ENCODE data around the gene DNM2. TPM values are rescaled to one million over a fixed set of nuclear protein-coding genes. Genes with fewer than 3 reads are reported as not detected.
"Not testable (repeated sequence)": the region's sequence is repeated elsewhere in the genome, so short reads cannot be mapped to it uniquely, and the experiment has no call there.

Gene DNM2
- total and polyA plus RNA-seq, 7 donors: 70.6 to 149 (median 122) TPM

DNA sequence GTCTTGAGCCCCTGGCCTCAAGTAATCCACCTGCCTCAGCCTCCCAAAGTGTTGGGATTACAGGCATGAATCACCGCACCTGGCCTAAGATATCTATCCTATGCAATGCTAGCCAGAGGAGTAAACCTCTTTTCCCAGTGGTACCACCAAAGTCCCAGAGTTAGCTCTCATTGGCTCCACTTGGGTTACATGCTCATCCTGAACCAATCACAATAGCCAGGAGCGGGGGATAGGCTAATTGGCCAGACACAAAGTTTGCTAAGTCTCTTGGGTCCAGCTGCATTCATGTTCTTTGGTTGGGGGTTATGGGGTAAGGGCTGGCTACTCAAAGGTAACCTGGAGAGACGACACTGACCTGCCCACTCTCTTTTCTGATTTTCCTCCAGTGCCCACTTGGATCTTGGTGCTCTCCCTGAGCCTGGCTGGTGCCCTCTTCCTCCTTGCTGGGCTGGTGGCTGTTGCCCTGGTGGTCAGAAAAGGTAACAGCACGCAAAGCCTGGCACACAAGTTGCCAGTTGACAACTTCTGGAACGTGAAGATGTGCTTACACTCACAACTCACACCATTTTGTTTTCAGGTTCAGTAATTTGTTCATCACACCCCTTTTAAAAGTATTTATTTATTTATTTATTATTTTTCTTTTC is 138.1 kb downstream of the DNM2 start:
- TF ChIP-seq CTCF (IDR thresholded peaks at IDR 0.05): peak; percentile 28
- Histone ChIP-seq H3K4me1 (no peaks in the 10 kb centered on the region), H3K4me3 (no peak overlapping the region), H3K9me3 (no peaks in the 10 kb centered on the region), H3K27me3 (ENCODE audit: insufficient read depth in 3 of 3, low read length in 2 of 3) (no peaks in the 10 kb centered on the region), H3K36me3 (ENCODE audit: insufficient read depth in 1 of 2, low read depth in 1 of 2) (no peaks in the 10 kb centered on the region), H3K27ac (no peak overlapping the region)
- ATAC-seq (no peak), DNase-seq (no peak)
- WGBS, 3 donors: 63 to 79% (median 67%) methylated on average over 5 of the region's 5 CpGs
- intact Hi-C loops (cut with DNase I): no loop called here

DNA sequence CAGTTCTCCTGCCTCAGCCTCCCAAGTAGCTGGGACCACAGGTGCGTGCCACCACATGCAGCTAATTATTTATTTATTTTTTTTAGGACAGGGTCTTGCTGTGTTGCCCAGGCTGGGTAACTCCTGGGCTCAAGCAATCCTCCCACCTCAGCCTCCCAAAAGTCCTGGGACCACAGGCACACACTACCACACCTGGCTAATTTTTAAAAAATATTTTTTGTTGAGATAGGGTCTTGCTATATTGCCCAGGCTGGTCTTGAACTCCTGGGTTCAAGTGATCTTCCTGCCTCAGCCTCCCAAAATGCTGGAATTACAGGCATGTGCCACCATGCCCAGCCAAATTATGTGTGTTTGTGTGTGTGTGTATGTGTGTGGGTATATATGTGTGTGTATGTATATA is 139.0 kb downstream of the DNM2 start:
- ATAC-seq; H3K4me3 ChIP-seq; H3K9me3 ChIP-seq; H3K27ac ChIP-seq; DNase-seq; H3K27me3 ChIP-seq (ENCODE audit: insufficient read depth in 3 of 3, low read length in 2 of 3); H3K4me1 ChIP-seq; H3K36me3 ChIP-seq (ENCODE audit: insufficient read depth in 1 of 2, low read depth in 1 of 2); intact Hi-C loops (cut with DNase I): not testable (repeated sequence)
- whole genome bisulfite sequencing, 3 donors: 82 to 100% (median 96%) methylated on average over 1 of the region's 1 CpG

DNA sequence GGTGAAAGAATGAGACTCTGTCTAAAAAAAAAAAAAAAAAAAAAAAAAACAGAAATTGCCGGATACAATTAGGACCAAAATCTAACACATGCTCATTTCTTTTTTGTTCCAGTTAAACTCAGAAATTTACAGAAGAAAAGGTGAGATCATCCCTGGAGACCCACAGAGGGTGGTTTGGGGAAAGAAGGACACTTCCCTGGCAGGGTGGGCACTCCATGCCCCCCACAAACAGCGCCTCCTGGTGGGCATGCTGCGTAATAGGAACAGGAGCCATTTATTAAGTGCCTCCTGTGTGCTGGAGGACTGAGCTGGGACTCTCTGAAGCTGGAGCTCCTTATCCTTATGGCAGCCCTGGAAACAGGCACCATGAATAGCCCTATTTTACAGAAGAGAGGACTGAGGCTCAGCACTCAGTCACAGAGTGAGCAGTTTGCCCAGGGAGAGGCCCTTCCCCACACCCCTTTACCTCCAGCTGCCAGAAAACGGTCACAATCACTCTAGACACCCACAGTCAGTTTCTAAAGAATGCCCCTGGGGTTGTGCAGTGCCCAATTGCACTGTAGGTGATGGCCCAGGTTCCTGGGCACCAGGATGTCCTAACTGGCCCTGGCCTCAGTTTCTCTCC is 140.4 kb downstream of the DNM2 start:
- H3K27me3 ChIP-seq (ENCODE audit: insufficient read depth in 3 of 3, low read length in 2 of 3): no peaks in the 10 kb centered on the region
- H3K36me3 ChIP-seq (ENCODE audit: insufficient read depth in 1 of 2, low read depth in 1 of 2): no peaks in the 10 kb centered on the region
- H3K4me1 ChIP-seq: no peaks in the 10 kb centered on the region
- ATAC-seq (no peak), DNase-seq (no peak)
- no peaks in the 10 kb centered on the region for H3K9me3 ChIP-seq
- H3K27ac ChIP-seq: no peak overlapping the region
- WGBS, 3 donors: 43 to 56% (median 44%) methylated on average over 4 of the region's 4 CpGs
- peak; percentile 43 for TF ChIP-seq CTCF (IDR thresholded peaks at IDR 0.05)
- H3K4me3 ChIP-seq: no peak overlapping the region
- intact Hi-C loops (cut with DNase I): no loop called here

- H3K36me3 ChIP-seq (ENCODE audit: insufficient read depth in 1 of 2, low read depth in 1 of 2): no peaks in the 10 kb centered on the region
- no peak for ATAC-seq
- no peaks in the 10 kb centered on the region for H3K4me1 ChIP-seq
- no peak overlapping the region for H3K4me3 ChIP-seq
- peak; percentile 22 for TF ChIP-seq CTCF (IDR thresholded peaks at IDR 0.05)
- 60 to 75% (median 60%) methylated on average over 7 of the region's 7 CpGs for WGBS, 3 donors
- H3K9me3 ChIP-seq: no peaks in the 10 kb centered on the region
- H3K27me3 ChIP-seq (ENCODE audit: insufficient read depth in 3 of 3, low read length in 2 of 3): no peaks in the 10 kb centered on the region
- no peak overlapping the region for H3K27ac ChIP-seq
- DNase-seq: no peak
- intact Hi-C loops (cut with DNase I): loop anchor here in 1 of 2 donors (5.0 kb wide), 2 partner anchors 89 to 139 kb away; no protein-coding TSS in a partner anchor
These were observed 143.3 kb downstream of the DNM2 start for GRCh38 chr19:10861103-10861651.

DNA sequence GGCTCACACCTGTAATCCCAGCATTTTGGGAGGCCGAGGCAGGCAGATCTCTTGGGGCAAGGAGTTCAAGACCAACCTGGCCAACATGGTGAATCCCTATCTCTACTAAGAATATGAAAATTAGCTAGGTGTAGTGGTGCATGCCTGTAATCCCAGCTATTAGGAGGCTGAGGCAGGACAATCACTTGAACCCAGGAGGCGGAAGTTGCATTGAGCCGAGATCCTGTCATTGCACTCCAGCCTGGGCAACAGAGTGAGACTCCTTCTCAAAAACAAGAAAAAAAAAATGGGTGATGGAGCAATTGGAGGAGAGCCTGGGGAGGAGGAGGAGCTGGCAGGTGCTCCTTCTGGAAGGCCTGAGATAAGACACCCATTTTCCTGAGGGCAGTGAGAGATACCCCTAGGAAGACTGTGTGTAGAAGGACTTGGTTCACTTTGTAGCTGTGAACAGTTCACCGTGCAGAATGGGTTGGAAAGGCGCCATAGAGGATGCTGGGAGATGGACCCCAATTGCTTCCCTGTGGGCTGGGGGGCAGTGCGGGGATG is 144.8 kb downstream of the DNM2 start:
- DNase-seq (no peak), ATAC-seq (no peak)
- no peaks in the 10 kb centered on the region for H3K4me1 ChIP-seq
- H3K27ac ChIP-seq: no peak overlapping the region
- H3K36me3 ChIP-seq (ENCODE audit: insufficient read depth in 1 of 2, low read depth in 1 of 2): no peaks in the 10 kb centered on the region
- H3K27me3 ChIP-seq (ENCODE audit: insufficient read depth in 3 of 3, low read length in 2 of 3): no peaks in the 10 kb centered on the region
- no peak overlapping the region for H3K4me3 ChIP-seq
- no peak for TF ChIP-seq CTCF (IDR thresholded peaks at IDR 0.05)
- no peaks in the 10 kb centered on the region for H3K9me3 ChIP-seq
- intact Hi-C loops (cut with DNase I): loop anchor here in 1 of 2 donors (5.0 kb wide), 2 partner anchors 90 to 140 kb away; no protein-coding TSS in a partner anchor
- WGBS, 3 donors: 80 to 82% (median 81%) methylated on average over 6 of the region's 6 CpGs
